ENCODE results near the gene TTLL12. TPM values are rescaled to one million over a fixed set of nuclear protein-coding genes. Genes with fewer than 3 reads are reported as not detected.

The TTLL12 gene
- total and polyA plus RNA-seq, 2 experiments from 2014 or later: 46.7 to 147 TPM

DNA sequence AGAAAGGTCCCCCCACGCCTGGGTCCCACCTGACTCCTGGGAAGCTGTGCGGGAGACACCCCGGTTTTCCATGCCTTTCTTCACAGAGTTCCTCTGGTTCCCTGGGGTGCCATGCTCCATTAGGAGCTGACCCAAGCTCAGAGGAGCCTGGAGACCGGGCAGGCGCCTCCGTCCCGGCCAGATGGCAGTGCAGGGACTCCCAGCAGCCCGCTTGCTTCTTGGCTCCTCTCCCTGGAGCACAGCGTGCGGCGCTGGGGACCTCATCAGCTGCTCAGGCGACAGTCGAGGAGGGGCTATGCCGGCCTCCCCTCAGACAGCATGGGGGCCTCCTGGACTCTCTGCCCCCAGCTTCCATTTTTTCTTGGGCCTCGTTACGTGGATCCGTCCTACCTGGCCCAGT lies 13.1 kb upstream of the TTLL12 start:
- no peaks in the 10 kb centered on the region; the same call in 2 of the 3 replicates for H3K9me3 Mint-ChIP-seq

More for the DNA sequence above, 13.1 kb upstream of the TTLL12 start:
- Mint-ChIP-seq H3K4me3 (no peak overlapping the region), H3K27me3 (ENCODE audit: insufficient read depth, low read depth, poor library complexity) (peaks cover 11% of the 10 kb centered on the region), H3K36me3 (ENCODE audit: low read depth) (no peaks in the 10 kb centered on the region), H3K4me1 (peaks cover 11% of the 10 kb centered on the region), H3K27ac (no peak overlapping the region)
- ATAC-seq (no peak), DNase-seq (ENCODE audit: low spot score) (no peak)
- Histone ChIP-seq H4K20me1 (replicated peaks; ENCODE audit: insufficient read depth) (no peaks in the 10 kb centered on the region), H3K4me2 (no peak overlapping the region), H3K4me3 (no peak overlapping the region), H3K79me2 (replicated peaks; ENCODE audit: insufficient read depth) (no peaks in the 10 kb centered on the region), H3K27ac (ENCODE audit: low read depth) (no peak overlapping the region), H3K9me2 (ENCODE audit: insufficient read depth) (no peaks in the 10 kb centered on the region), H3K4me1 (ENCODE audit: insufficient read depth) (peaks cover 3% of the 10 kb centered on the region; the same call in 1 of the 2 replicates), H3K36me3 (ENCODE audit: insufficient read depth) (no peaks in the 10 kb centered on the region), H2AFZ (no peak overlapping the region), H3F3A (replicated peaks; ENCODE audit: low read depth) (0 out of 2 replicates have a peak, but pooled peaks cover 4% of the 10 kb centered on the region), H3K27me3 (ENCODE audit: insufficient read depth) (no peaks in the 10 kb centered on the region)
- TF ChIP-seq ZNF462 (CRISPR knock-in tag; IDR thresholded peaks at IDR 0.05) (no peak), NANOG (IDR thresholded peaks at IDR 0.05; ENCODE audit: borderline replicate concordance) (no peak), CREB1 (CRISPR knock-in tag; IDR thresholded peaks at IDR 0.05; ENCODE audit: low read depth) (no peak), JUNB (IDR thresholded peaks at IDR 0.05; ENCODE audit: unreplicated experiment) (no peak), EZH2phosphoT487 (IDR thresholded peaks at IDR 0.05; ENCODE audit: unreplicated experiment) (no peak), EZH2 (IDR thresholded peaks at IDR 0.05; ENCODE audit: low read depth, unreplicated experiment) (no peak), ZNF114 (CRISPR knock-in tag; IDR thresholded peaks at IDR 0.05) (no peak), POLR2AphosphoS5 (IDR thresholded peaks at IDR 0.05; ENCODE audit: low read depth) (no peak), STAT1 (IDR thresholded peaks at IDR 0.05; ENCODE audit: unreplicated experiment) (no peak), ZNF331 (CRISPR knock-in tag; IDR thresholded peaks at IDR 0.05; ENCODE audit: low read depth) (no peak)
- TF ChIP-seq, protein P1, sequence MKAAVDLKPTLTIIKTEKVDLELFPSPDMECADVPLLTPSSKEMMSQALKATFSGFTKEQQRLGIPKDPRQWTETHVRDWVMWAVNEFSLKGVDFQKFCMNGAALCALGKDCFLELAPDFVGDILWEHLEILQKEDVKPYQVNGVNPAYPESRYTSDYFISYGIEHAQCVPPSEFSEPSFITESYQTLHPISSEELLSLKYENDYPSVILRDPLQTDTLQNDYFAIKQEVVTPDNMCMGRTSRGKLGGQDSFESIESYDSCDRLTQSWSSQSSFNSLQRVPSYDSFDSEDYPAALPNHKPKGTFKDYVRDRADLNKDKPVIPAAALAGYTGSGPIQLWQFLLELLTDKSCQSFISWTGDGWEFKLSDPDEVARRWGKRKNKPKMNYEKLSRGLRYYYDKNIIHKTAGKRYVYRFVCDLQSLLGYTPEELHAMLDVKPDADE (IDR thresholded peaks at IDR 0.05): no peak
- TF ChIP-seq, protein P2, sequence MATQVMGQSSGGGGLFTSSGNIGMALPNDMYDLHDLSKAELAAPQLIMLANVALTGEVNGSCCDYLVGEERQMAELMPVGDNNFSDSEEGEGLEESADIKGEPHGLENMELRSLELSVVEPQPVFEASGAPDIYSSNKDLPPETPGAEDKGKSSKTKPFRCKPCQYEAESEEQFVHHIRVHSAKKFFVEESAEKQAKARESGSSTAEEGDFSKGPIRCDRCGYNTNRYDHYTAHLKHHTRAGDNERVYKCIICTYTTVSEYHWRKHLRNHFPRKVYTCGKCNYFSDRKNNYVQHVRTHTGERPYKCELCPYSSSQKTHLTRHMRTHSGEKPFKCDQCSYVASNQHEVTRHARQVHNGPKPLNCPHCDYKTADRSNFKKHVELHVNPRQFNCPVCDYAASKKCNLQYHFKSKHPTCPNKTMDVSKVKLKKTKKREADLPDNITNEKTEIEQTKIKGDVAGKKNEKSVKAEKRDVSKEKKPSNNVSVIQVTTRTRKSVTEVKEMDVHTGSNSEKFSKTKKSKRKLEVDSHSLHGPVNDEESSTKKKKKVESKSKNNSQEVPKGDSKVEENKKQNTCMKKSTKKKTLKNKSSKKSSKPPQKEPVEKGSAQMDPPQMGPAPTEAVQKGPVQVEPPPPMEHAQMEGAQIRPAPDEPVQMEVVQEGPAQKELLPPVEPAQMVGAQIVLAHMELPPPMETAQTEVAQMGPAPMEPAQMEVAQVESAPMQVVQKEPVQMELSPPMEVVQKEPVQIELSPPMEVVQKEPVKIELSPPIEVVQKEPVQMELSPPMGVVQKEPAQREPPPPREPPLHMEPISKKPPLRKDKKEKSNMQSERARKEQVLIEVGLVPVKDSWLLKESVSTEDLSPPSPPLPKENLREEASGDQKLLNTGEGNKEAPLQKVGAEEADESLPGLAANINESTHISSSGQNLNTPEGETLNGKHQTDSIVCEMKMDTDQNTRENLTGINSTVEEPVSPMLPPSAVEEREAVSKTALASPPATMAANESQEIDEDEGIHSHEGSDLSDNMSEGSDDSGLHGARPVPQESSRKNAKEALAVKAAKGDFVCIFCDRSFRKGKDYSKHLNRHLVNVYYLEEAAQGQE (IDR thresholded peaks at IDR 0.05; ENCODE audit: unreplicated experiment): no peak
- TF ChIP-seq, protein P3, sequence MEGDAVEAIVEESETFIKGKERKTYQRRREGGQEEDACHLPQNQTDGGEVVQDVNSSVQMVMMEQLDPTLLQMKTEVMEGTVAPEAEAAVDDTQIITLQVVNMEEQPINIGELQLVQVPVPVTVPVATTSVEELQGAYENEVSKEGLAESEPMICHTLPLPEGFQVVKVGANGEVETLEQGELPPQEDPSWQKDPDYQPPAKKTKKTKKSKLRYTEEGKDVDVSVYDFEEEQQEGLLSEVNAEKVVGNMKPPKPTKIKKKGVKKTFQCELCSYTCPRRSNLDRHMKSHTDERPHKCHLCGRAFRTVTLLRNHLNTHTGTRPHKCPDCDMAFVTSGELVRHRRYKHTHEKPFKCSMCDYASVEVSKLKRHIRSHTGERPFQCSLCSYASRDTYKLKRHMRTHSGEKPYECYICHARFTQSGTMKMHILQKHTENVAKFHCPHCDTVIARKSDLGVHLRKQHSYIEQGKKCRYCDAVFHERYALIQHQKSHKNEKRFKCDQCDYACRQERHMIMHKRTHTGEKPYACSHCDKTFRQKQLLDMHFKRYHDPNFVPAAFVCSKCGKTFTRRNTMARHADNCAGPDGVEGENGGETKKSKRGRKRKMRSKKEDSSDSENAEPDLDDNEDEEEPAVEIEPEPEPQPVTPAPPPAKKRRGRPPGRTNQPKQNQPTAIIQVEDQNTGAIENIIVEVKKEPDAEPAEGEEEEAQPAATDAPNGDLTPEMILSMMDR (conservative IDR thresholded peaks at IDR 0.05; ENCODE audit: low read depth in 2 of 2): no peak

Data from GM23338 (cell line).